Mesenteric fat pad (tissue), 1 donor: ENCODE measurements around the gene EIF2B5. TPM values are rescaled to one million over a fixed set of nuclear protein-coding genes. Genes with fewer than 3 reads are reported as not detected.
"Not testable (repeated sequence)": the region's sequence is repeated elsewhere in the genome, so short reads cannot be mapped to it uniquely, and the experiment has no call there.

Source experiments
- DNase-seq: peaks from one replicate; pipeline ENCODE4 v3.0.0-alpha.2; 2020; ENCODE audit warnings: low spot score
- long read RNA-seq: library from polyadenylated mRNA; unstranded; transcript quantifications from one replicate; pipeline ENCODE4 v2.0.0, GENCODE V29; 2020
- total RNA-seq: library from RNA; stranded (reverse); fragmentation: NEBNext Ultra II Directional; extraction: Animal tissue kit (Norgen Biotek cat#: 25700); gene quantifications from one replicate; pipeline ENCODE4 v1.2.1, GENCODE V29; 2021
- donor health status: DM: yes; HTN: yes; CAD: no.

Gene EIF2B5
- 38.9 TPM for total RNA-seq
- long read RNA-seq, transcript EIF2B5-201 (16 exons, 2,656 nt): major isoform, 39 of 62 reads
- long read RNA-seq, partial matches to known transcripts: 10 of 62 reads
- long read RNA-seq, other reads (novel, unspliced or antisense): 12 of 62 reads

- peak; percentile 94 for DNase-seq
These were observed at the start of gene EIF2B5 for GRCh38 chr3:184135149-184135910. EIF2B5 (plus strand) TSS chr3:184135358; CDS start chr3:184135386, 28 bp downstream.

DNA sequence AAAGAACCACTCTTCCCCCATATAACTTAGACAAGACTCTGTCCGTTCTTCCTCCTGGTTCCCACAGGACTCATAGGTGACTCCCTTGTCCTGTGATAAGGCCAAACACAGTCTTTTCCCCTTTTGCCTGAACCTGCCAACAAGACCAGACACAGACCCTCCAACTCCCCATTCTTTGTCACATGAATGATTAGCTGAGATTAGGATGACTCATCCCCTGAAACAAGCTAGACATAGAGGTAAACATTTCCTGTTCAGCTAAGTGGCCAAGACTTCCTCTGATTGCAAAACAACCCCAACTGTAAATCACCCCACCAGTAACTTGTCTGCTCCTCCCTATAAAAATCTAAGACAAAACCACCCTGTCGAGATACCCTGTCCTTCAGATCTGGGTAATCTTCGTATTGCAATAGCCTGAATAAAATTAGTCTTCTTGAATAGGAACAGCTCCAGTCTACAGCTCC lies 49.7 kb upstream of the EIF2B5 start:
- DNase-seq: no peak

- DNase-seq: no peak
These were observed 43.0 kb upstream of the EIF2B5 start for GRCh38 chr3:184092199-184092598.

DNA sequence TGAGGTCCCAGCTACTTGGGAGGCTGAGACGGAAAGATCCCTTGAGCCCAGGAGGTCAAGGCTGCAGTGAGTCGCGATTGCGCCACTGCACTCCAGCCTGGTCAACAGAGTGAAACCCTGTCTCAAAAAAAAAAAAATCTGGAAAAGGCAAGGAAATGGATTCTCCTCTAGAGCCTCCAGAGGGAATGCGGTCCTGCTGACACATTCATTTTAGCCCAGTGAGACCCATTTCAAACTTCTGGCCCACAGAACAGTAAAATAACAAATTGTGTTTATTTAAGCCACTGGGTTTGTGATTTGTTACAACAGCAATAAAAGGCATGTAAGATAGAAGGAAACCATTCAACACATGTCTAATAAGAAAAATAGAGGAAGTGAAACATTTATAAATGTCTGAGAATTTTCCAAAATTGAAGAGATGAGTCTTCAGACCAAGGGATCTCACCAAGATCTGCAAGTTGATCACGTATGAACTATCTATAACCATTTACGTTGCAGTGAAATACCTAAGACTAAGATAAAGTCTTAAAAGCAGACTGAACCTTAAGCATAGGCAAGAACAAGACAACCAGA lies 38.3 kb upstream of the EIF2B5 start, which contains the start of gene HTR3E:
TSS of gene HTR3E (plus strand) at position 254 of the 573 bp plus-strand sequence. CDS start 466 bp downstream, outside the sequence.
- DNase-seq: no peak

DNA sequence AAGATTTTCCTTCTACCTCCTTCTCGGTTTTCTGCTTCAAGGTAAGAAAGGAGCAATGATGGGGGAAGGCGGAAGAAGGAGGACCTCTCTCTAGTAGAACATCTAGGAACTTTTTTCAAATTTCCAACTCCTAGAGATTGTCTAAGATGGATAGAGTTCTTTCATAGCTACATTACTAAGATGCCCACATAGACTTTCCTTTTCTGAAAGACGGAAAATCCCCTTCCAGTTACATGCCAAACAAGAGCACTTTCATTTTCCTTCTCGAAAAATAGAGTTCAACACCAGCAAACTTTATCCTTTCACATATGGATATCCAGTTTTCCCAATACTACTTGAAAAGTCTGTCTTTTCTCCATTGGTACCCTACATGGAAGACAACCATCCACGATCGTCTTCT lies 37.6 kb upstream of the EIF2B5 start:
- DNase-seq: no peak

- DNase-seq: no peak
These were observed 35.1 kb upstream of the EIF2B5 start for GRCh38 chr3:184099806-184100686.

GRCh38 chr3:184110316-184110725 lies 24.8 kb upstream of the EIF2B5 start:
- no peak for DNase-seq

DNA sequence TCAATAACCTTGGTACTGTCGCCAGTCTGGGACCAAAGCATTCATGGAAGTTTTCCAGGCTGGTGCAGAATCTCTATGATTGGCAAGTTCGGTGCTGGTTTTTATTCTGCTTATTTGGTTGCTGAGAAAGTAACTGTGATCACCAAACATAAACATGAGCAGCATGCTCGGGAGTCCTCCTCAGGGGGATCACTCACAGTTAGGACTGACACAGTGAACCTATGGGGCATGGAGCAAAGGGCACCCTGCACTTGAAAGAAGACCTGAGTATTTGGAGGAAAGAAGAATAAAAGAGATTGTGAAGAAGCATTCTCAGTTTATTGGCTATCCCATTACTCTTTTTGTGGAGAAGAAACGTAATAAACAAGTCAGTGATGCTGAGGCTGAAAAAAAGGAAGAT lies 19.1 kb upstream of the EIF2B5 start:
- DNase-seq: no peak

DNA sequence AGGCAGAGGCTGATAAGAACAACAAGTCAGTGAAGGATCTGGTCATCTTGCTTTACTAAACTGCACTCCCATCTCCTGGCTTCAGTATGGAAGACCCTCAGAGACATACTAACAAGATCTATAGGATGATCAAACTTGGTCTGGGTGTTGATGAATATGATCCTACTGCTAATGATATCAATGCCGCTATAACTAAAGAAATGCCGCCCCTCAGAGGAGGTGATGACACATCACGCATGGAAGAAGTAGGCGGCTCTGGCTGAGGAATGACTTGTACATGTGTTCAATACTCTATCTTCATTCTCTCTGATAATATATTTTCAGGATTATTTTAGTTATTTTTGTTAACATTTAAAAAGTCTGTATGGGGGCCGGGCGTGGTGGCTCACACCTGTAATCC lies 17.5 kb upstream of the EIF2B5 start:
- no peak for DNase-seq

- DNase-seq: not testable (repeated sequence)
These were observed 14.1 kb upstream of the EIF2B5 start for GRCh38 chr3:184121031-184121430.

- DNase-seq: no peak
These were observed 9.2 kb upstream of the EIF2B5 start for GRCh38 chr3:184126006-184126405.

DNA sequence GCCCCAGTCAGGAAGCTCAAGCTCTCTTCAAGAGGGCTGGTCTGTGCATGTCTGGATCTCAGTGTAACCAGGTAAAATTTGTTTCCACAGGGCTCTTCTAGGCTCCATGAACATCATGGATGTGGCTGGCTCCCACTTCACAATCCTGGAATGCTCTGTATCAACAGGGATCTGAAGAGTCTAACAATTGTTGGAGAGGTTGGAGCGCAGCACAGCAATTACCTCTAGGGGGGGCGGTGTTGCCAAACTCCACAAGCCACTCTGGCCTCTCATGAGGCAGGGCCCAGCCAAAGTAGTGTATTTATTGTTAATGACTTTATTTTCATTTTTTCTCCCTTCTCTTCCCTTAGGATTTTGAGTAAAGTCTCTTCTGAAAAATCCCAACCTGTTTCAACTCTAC lies 6.1 kb upstream of the EIF2B5 start:
- DNase-seq: no peak

- no peak for DNase-seq
These were observed 2.2 kb upstream of the EIF2B5 start for GRCh38 chr3:184132945-184133344.

GRCh38 chr3:184133840-184134745 lies 1.1 kb upstream of the EIF2B5 start:
- peak; percentile 92 for DNase-seq

DNA sequence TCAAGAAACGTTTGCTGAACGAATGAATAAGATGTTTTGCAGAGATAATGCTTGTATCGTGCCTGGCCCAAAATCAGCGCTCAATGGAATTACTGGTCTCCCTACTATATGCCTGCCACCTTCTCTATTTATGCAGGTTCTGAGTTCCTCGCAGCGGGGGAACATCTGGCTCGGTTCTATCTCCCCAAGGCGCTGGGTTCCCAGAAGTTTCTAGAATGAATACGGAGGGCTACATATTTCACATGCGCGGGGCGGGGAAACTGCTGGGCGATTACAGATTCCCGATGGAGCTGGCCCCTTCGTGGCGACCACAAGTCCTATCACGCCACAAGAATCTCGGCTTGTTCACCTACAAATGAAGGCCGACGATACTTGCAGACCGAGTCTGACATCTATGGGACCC lies 411 bp upstream of the EIF2B5 start:
- no peak for DNase-seq

GRCh38 chr3:184135911-184136260 lies 728 bp downstream of the EIF2B5 start:
- no peak for DNase-seq

GRCh38 chr3:184140436-184140835 lies 5.3 kb downstream of the EIF2B5 start:
- peak; percentile 64 for DNase-seq

DNA sequence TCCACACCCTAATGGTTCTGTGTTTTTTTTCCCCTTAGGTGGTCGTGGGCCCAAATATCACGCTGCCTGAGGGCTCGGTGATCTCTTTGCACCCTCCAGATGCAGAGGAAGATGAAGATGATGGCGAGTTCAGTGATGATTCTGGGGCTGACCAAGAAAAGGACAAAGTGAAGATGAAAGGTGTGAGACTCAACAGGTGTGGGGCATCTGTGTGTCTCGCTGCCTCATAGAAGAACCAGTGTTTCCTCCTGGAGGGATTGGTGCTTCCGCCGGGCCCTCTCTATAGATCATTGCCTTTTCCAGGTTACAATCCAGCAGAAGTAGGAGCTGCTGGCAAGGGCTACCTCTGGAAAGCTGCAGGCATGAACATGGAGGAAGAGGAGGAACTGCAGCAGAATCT lies 7.0 kb downstream of the EIF2B5 start:
- DNase-seq: peak; percentile 41

GRCh38 chr3:184143327-184143726 lies 8.2 kb downstream of the EIF2B5 start:
- peak; percentile 53 for DNase-seq

DNA sequence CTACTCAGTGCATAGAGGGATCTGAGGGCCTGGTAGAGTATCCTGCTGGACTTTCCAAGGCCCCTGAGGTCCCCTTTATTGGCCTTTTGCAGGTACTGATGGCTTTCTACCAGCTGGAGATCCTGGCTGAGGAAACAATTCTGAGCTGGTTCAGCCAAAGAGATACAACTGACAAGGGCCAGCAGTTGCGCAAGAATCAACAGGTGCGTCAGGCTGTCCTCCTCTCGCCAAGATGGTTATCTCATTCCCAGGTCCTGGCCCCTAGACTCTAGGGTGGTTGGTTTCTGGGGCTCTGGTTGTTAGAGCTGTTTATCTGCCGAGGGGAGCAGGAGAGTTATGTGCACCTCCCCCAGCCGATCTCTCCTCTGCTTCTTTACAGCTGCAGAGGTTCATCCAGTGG lies 9.3 kb downstream of the EIF2B5 start:
- DNase-seq: no peak
